NCI-H82 (cell line): ENCODE measurements around the gene RASAL3.

Experiments
- DNase-seq: peaks from one replicate; lab custom pipeline; 2025; lab: John Stamatoyannopoulos, UW

Gene RASAL3

DNA sequence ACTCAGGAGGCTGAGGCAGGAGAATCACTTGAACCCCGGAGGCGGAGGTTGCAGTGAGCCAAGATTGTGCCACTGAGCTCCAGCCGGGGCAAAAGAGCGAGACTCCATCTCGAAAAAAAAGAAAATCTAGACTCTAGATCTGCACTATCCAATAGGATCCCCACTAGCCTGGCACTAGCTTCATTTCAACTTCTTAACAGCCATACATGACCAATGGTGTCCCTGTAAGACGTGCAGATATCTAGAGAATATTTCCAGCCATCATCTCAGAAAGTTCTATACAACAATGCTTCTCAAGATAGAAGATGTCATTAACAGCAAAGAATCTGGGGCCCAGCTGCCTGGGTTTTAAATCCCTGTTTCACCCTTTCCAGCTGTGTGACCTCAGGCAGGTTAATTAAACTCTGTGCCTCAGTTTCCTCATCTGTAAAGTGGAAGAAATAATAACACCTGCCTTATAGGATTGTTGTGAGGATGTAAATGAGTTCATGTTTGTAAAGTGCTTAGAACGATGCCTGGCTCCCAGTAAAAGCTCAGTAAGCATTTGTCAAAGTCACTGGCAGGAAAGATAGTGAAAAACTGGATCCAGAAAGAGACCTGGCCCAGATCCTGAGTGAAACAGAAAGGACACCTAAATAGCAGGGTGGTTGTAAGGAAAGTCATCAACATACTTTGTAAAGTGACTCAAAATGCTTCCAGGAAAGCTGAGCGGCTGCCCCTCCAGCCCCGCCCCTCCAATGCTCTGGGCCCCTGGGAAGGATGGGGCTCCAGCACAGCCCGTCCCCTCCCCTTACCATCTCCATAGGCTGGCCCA is 28.1 kb downstream of the RASAL3 start:
- no peak for DNase-seq

DNA sequence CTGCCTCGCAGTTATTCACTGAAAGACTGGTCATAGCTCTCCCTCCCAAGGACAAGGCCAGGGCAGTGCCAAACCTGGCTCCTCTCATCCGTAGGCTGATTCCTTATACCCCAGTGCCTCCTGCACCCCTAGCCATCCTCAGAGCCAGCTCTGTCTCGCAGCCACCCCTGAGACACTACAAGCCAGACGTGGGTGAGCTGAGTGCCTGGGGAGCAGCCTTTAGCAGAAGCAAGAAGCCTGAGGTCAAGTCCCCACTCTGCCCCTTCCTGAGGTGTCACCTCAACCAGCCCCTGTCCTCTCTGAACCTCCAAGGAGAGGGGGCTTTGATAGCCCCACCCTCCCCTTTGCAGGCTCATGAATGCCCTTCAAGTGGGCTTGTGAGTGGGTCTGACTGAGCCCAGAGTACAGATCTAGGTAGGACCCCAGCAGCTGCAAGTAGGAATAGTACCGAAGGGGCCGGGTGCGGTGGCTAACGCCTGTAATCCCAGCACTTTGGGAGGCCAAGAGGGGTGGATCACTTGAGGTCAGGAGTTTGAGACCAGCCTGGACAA is 30.8 kb downstream of the RASAL3 start:
- DNase-seq: no peak

DNA sequence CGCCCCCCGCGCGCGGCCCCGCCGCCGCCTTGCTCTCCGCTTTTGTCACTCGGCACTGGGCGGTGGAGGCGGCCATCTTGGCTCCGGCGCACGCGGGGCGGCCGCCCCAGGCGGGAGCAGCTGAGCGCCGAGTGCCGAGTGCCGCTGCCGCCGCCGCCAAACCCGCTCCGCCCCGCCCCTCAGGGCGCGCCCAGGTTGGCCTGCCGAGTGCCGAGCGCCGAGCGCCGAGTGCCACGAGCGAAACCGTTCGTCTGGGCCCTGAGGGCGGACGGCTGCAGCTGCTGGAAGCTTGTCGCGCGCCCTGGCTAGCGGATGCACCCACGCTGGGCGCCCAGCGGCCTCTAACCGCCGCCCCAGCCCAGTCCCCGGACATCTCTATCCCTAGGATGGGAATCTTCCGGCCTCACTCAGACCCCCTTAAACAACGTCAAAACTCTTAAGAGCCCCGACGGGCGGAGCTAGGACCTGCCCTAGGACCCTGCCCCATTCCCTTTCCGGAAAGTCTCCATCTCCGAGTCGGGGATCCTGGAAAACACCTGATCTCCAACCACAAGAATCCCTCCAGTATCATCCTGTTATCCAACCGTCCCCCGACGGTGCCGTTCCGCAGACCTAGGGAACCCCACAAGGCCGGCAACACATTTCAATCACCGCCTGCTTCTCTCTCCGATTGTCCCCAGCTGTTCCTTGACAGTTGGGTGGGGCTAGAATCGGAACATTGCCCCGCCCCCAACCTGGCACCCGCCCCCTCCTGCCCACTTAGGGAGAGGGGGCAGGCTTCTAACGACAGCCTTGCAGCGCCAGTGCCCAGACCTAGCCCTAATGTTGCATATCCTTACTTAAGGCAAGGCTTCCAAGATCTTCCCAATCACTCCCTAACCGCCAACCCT is 31.5 kb downstream of the RASAL3 start:
- DNase-seq: peak; percentile 96

GRCh38 chr19:15432018-15432494 is 32.3 kb downstream of the RASAL3 start:
- DNase-seq: peak; percentile 56

DNA sequence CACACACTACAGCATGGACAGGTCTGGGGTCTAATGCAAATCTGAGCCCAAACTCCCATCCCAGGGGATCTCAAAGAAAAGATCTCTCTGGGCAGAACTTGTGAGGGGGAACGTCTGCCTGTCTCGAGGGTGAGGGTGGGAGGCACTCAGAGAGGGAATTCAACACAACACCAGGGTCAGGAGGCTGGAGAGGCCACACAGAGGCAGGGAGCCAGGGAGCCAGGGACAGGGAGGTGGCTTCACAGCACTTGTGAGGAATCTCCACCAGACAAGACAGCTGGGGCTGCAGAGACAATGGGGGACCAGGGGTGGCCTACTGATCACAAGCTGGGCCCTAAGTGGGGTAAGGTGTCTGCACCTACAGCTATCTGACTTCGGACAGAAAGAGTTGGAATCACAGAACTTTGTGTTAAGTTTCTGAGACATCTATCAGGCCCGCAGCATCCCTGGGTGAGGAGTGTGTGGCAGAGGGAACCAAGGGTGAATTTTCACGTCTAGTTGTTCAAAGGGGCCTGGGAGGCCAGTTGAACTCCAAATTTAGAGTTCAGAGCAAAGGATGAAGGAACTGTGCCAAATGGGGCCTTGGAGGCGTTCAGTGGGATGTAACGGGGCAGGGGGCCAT is 32.8 kb downstream of the RASAL3 start:
- DNase-seq: no peak

GRCh38 chr19:15430526-15431120 is 33.7 kb downstream of the RASAL3 start:
- no peak for DNase-seq

DNA sequence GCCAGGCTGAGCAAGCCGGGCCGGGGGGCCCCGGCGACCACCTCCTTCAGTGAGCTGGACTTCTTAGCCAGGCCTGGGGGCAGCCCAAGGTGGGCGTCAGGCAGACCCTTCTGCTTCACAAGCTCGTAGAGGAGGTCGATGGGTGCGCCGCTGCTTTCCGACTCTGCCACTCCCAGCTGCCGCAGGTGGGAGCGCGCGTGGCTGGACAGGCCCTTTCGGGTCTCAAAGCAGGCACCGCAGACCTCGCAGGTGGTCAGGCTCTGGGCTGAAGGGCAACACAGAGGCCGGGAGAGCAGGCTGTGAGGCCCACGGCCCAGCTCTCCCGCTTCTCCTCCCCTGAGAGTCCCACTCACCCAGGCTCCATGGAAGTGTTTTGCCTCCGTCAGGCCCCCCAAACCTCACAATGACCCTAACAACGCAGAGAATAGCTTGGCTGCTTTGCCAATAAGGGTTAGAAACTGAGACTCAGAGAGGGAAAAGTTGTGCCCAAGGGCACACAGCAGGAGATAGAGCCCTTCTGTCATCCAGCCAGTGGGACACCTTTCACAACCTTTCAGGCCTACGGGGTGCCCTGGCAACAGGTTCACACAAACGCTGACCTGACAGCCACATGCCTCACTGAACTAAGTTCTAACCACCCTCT is 34.4 kb downstream of the RASAL3 start:
- DNase-seq: no peak

DNA sequence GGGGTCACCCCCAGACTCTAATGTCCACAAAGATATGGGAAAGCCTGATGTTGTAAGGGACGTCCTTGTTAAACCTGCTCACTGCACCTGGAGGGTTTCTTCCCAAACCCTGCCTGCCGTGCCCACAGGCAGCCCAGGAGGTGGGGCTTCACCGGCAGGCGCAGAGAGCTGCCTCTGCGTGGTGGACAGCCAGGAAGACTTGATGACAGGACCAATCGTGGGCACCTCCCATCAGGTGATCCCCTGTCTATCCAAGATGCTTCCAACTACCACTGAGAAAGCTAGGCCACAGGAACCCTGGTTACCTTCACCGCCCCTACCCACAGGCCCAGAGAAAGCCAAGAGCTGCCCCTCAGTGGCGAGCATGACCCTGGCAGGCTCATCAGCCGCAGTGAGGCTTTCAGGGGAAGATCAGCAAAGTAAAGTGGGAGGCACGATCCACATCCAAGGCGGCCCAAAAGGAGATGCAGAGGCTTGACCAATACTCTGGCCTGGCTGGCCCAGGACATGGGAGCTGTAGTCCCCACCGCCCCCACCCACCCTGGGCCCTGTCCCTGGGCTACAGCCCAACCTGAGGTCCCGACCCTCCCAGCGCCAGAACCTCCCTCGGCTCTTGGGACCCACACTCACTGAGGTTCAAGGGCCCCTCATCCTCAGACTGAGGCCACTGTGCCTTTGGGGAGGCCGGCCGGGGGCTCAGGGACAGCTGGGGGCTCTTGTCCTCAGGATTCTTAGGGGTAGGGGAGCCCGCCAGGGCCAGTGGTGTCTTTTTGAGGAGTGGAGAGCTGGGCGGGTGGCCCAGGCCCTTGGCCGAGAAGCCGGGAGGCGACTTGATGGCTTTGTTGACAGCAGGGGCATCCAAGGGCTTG is 35.2 kb downstream of the RASAL3 start:
- DNase-seq: no peak

DNA sequence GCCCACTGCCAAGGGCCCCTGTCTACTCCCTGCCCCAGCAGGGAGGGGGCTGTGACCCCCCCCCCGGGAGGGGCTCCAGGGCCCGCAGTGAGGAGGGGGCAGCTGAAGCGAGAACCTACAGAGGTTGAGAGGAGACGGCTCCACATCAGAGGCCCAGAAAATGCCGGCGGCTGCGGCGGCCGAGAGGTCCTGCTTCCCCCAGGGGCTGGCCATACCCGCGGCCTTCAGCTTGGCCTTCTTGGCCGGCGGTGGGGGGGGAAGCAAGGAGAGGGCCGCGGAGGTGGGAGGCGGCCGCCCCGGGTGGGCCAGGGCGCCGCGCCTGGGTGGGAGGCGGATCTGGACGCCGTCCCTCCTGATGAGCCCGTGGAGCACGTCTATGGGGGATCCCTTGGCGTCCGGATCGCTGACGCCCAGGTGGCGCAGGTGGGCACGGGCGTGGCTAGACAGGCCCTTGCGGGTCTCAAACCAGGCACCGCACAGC is 36.3 kb downstream of the RASAL3 start:
- no peak for DNase-seq

- no peak for DNase-seq
These were observed 37.0 kb downstream of the RASAL3 start for GRCh38 chr19:15427350-15427700.

- DNase-seq: peak; percentile 25
These were observed 37.6 kb downstream of the RASAL3 start for GRCh38 chr19:15426485-15427349.

DNA sequence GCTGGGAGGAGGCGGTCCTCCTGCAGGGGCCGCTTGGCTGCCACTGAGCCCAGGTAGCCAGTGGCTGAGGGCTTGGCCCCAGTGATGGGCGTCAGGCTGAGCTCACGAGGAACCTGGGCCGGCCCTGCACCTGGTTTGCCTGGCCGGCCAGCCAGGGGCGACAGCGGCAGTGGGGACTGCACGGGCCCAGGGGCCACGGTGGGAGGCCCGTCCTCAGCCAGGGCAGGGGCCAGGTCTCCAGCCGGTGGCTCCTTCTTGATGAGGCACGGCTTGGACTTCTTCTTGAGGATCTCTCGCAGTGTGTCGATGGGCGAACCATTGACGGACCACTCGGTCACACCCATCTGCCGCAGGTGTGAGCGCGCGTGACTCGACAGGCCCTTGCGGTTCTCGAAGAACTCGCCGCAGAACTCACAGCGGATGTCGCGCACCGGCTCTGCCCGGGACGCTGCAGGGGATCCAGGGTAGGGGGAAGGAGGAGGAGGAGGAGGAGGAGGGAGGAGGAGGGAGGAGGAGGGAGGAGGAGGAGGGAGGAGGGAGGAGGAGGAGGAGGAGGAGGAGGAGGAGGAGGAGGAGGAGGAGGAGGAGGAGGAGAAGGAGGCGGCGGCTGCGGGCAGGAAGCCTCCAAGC is 38.9 kb downstream of the RASAL3 start:
- DNase-seq: no peak

- DNase-seq: no peak
These were observed 39.6 kb downstream of the RASAL3 start for GRCh38 chr19:15424692-15425272.

DNA sequence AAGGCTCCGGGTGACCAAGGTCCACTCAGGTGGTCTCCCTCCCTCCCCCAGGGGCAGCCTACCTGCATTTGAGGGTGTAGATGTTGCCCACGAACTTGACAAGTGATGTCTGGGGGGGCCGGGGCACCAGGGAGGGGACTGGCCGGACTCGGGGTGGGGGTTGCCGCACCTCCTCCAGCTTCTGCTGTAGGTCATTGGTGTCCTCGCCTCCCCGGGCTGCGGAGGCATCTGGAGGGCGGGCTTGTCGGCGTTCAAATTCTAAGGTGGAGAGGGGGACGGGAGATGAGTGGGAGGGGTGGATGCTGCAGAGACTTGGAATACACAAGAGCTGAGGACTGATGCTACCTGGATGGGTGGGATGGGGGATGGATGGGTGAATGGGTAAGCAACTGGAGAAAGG is 40.2 kb downstream of the RASAL3 start:
- no peak for DNase-seq

- DNase-seq: no peak
These were observed 41.2 kb downstream of the RASAL3 start for GRCh38 chr19:15423130-15423529.

GRCh38 chr19:15422296-15423075 is 41.9 kb downstream of the RASAL3 start:
- no peak for DNase-seq

DNA sequence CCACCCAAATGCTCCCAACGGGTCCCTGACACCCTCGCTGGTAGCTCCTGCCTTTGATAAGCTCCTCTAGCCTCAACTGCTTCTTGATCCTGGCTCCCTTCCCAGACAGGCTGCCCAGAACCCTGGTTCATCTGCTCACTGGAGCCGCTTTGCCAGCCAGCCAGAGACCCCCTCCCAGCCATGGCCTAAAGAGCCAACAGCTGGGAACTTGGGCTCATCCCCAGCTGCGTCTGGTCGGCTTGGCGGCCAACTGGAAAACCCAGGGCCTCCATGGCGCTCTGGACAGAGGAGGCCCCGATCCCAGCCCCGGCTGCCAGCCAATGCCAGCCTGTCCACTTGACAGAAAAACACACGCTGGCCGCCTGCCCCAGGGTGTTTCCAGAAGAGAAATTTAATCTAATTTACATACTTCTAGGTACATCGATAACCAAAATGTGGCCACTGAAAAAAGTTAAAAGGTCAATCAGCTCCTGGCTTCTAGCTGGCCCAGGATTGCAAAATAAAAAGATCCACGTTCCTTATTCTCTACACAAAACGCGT is 42.6 kb downstream of the RASAL3 start:
- DNase-seq: peak; percentile 62
